Natural killer cell (primary cell): ENCODE results near the gene PEAK1. TPM values are rescaled to one million over a fixed set of nuclear protein-coding genes. Genes with fewer than 3 reads are reported as not detected.

Experiments used
- ATAC-seq, 3 donors: fragments of 150-1000 bp in 2 of 3; fragments of 200-7000 bp in 1 of 3; cut with Tn5 transposase; 1 replicate in 1 of 3; 2 replicates in 2 of 3; pipeline ENCODE4 v1.10.0; 2021; ENCODE audit warnings: mild to moderate bottlenecking in 2 of 3, moderate library complexity in 2 of 3
- DNase-seq, 2 donors: peaks; one replicate each; pipeline versions ENCODE4 v3.0.0 to v3.0.0-alpha.2; 2013 to 2021; ENCODE audit warnings: mixed read lengths in 1 of 2
- H3K27ac ChIP-seq: one replicate; pipeline ENCODE4 v1.5.1; 2013; ENCODE audit warnings: mild to moderate bottlenecking, low read length
- H3K27me3 ChIP-seq: one replicate; pipeline ENCODE4 v1.6.1; 2013; ENCODE audit warnings: low read length; ENCODE audit not compliant: control insufficient read depth, insufficient read depth
- H3K36me3 ChIP-seq: one replicate; pipeline ENCODE4 v1.6.1; 2013; ENCODE audit warnings: low read length; ENCODE audit not compliant: control insufficient read depth, insufficient read depth
- H3K4me1 ChIP-seq: one replicate; pipeline ENCODE4 v1.6.1; 2013; ENCODE audit warnings: low read length; ENCODE audit not compliant: control insufficient read depth, insufficient read depth
- H3K4me3 ChIP-seq: one replicate; pipeline ENCODE4 v1.5.1; 2013; ENCODE audit warnings: low read length
- H3K9me3 ChIP-seq: one replicate; pipeline ENCODE4 v1.6.1; 2013; ENCODE audit warnings: low read length; ENCODE audit not compliant: control insufficient read depth, insufficient read depth
- H3K27ac Mint-ChIP-seq, 2 donors: one replicate each; pipeline ENCODE4 v1.8.0; 2022; ENCODE audit warnings: mild to moderate bottlenecking in 2 of 2, mixed read lengths in 2 of 2, moderate library complexity in 1 of 2
- H3K27me3 Mint-ChIP-seq, 2 donors: one replicate each; pipeline ENCODE4 v1.8.0; 2022; ENCODE audit warnings: low read depth in 2 of 2, mixed read lengths in 2 of 2
- H3K36me3 Mint-ChIP-seq: one replicate; pipeline ENCODE4 v1.8.0; 2022; ENCODE audit warnings: mixed read lengths
- H3K4me1 Mint-ChIP-seq, 2 donors: one replicate each; pipeline ENCODE4 v1.8.0; 2022; ENCODE audit warnings: mixed read lengths in 2 of 2
- H3K4me3 Mint-ChIP-seq: one replicate; pipeline ENCODE4 v1.8.0; 2022; ENCODE audit warnings: mild to moderate bottlenecking, moderate library complexity, mixed read lengths
- H3K9me3 Mint-ChIP-seq, 2 donors: one replicate each; pipeline ENCODE4 v1.8.0; 2022; ENCODE audit warnings: mixed read lengths in 2 of 2
- WGBS: methylation state at CpG from one replicate; pipeline ENCODE4 v1.1.7; 2013; ENCODE audit warnings: missing lambda C conversion rate; ENCODE audit not compliant: insufficient coverage; 5-methylcytosine and 5-hydroxymethylcytosine counted together
- intact Hi-C: fragments of 100-400 bp; cut with micrococcal nuclease; formaldehyde crosslinking; loops from one replicate; pipeline ENCODE4 v1.14.2; 2022
- total RNA-seq, 4 donors: library from RNA; stranded (reverse); fragments of 120-200 nt in 1 of 4; gene quantifications; one replicate each; pipeline versions ENCODE4 v1.2.3 to v1.2.4, GENCODE V29; 2013 to 2022
- TF ChIP-seq, protein P1 (sequence below): fragments of 200-600 bp; IDR thresholded peaks from one replicate; pipeline ENCODE4 v1.8.0; 2022; ENCODE audit warnings: antibody characterized with exemption

The PEAK1 gene
- total RNA-seq, 3 donors from 2014 or later (not counting 1 experiment from before 2014, with no cell fraction given): 59.3 to 73.9 (median 69.1) TPM

DNA sequence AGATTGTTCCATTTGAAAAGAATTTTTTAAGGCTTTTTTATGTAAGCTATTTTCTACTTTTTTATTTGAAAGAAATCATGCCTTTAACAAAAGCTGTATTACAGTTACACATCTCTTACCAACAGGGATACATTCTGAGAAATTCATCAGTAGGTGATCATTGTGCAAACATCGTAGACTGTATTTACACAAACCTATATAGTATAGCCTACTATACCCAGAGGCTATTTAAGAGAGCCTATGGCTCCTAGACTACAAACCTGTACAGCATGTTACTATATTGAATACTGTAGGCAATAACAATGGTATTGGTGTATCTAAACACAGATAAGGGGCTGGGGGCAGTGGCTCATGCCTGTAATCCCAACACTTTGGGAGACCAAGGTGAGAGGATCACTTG, 43.1 kb downstream of the PEAK1 start:
- Mint-ChIP-seq H3K27me3 (no peaks in the 10 kb centered on the region), H3K9me3 (no peaks in the 10 kb centered on the region), H3K27ac (no peak overlapping the region), H3K36me3 (no peaks in the 10 kb centered on the region), H3K4me1 (peaks cover 19 to 28% of the 10 kb centered on the region in 2 donors), H3K4me3 (no peak overlapping the region)
- Histone ChIP-seq H3K4me1 (no peaks in the 10 kb centered on the region), H3K4me3 (no peak overlapping the region), H3K9me3 (no peaks in the 10 kb centered on the region), H3K36me3 (no peaks in the 10 kb centered on the region), H3K27me3 (no peaks in the 10 kb centered on the region), H3K27ac (no peak overlapping the region)
- ATAC-seq: no peak
- TF ChIP-seq, protein P1, sequence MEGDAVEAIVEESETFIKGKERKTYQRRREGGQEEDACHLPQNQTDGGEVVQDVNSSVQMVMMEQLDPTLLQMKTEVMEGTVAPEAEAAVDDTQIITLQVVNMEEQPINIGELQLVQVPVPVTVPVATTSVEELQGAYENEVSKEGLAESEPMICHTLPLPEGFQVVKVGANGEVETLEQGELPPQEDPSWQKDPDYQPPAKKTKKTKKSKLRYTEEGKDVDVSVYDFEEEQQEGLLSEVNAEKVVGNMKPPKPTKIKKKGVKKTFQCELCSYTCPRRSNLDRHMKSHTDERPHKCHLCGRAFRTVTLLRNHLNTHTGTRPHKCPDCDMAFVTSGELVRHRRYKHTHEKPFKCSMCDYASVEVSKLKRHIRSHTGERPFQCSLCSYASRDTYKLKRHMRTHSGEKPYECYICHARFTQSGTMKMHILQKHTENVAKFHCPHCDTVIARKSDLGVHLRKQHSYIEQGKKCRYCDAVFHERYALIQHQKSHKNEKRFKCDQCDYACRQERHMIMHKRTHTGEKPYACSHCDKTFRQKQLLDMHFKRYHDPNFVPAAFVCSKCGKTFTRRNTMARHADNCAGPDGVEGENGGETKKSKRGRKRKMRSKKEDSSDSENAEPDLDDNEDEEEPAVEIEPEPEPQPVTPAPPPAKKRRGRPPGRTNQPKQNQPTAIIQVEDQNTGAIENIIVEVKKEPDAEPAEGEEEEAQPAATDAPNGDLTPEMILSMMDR: no peak
- 100% methylated on average over 1 of the region's 1 CpG for WGBS
- intact Hi-C loops: no loop called here
- no peak for DNase-seq

GRCh38 chr15:77375133-77375532, 44.8 kb downstream of the PEAK1 start:
- no peaks in the 10 kb centered on the region for H3K9me3 ChIP-seq
- H3K4me3 Mint-ChIP-seq: no peak overlapping the region

GRCh38 chr15:77373441-77373840, 46.5 kb downstream of the PEAK1 start:
- Histone ChIP-seq H3K4me1 (no peaks in the 10 kb centered on the region), H3K36me3 (no peaks in the 10 kb centered on the region), H3K9me3 (no peaks in the 10 kb centered on the region), H3K4me3 (no peak overlapping the region), H3K27me3 (no peaks in the 10 kb centered on the region), H3K27ac (no peak overlapping the region)
- Mint-ChIP-seq H3K4me3 (no peak overlapping the region), H3K4me1 (peaks cover 20 to 23% of the 10 kb centered on the region in 2 donors), H3K36me3 (no peaks in the 10 kb centered on the region), H3K27me3 (no peaks in the 10 kb centered on the region), H3K9me3 (no peaks in the 10 kb centered on the region), H3K27ac (no peak overlapping the region)
- DNase-seq (no peak), ATAC-seq (no peak)
- 98% methylated on average over 4 of the region's 4 CpGs for WGBS
- intact Hi-C loops: no loop called here
- TF ChIP-seq, protein P1: no peak

More at GRCh38 chr15:77375133-77375532, 44.8 kb downstream of the PEAK1 start:
- intact Hi-C loops: no loop called here
- H3K4me1 Mint-ChIP-seq: peaks cover 20 to 23% of the 10 kb centered on the region in 2 donors
- H3K27me3 ChIP-seq: no peaks in the 10 kb centered on the region
- no peak overlapping the region for H3K27ac Mint-ChIP-seq
- no peaks in the 10 kb centered on the region for H3K36me3 ChIP-seq
- ATAC-seq (no peak), DNase-seq (no peak)
- TF ChIP-seq, protein P1: no peak
- no peaks in the 10 kb centered on the region for H3K4me1 ChIP-seq
- WGBS: 80% methylated on average over 1 of the region's 1 CpG
- H3K36me3 Mint-ChIP-seq: no peaks in the 10 kb centered on the region
- H3K4me3 ChIP-seq: no peak overlapping the region
- H3K27me3 Mint-ChIP-seq: no peaks in the 10 kb centered on the region
- H3K9me3 Mint-ChIP-seq: no peaks in the 10 kb centered on the region
- H3K27ac ChIP-seq: no peak overlapping the region

- Histone ChIP-seq H3K4me3 (no peak overlapping the region), H3K36me3 (no peaks in the 10 kb centered on the region), H3K27me3 (no peaks in the 10 kb centered on the region), H3K4me1 (no peaks in the 10 kb centered on the region), H3K9me3 (no peaks in the 10 kb centered on the region), H3K27ac (no peak overlapping the region)
- ATAC-seq (no peak), DNase-seq (no peak)
- intact Hi-C loops: no loop called here
- Mint-ChIP-seq H3K27ac (no peak overlapping the region), H3K4me1 (peaks cover 15 to 18% of the 10 kb centered on the region in 2 donors), H3K36me3 (no peaks in the 10 kb centered on the region), H3K4me3 (no peak overlapping the region), H3K9me3 (no peaks in the 10 kb centered on the region), H3K27me3 (no peaks in the 10 kb centered on the region)
- WGBS: 72% methylated on average over 4 of the region's 5 CpGs
- TF ChIP-seq, protein P1: no peak
Observed at GRCh38 chr15:77371850-77372563, 47.9 kb downstream of the PEAK1 start.
